Activated naive CD8-positive, alpha-beta T cell treated with anti-CD3 and anti-CD28 coated beads, Interleukin-2, amount 10 ng/mL, durations not matched to agents 7 days and 5 days (primary cell): ENCODE results near the gene ADPRM. TPM values are rescaled to one million over a fixed set of nuclear protein-coding genes. Genes with fewer than 3 reads are reported as not detected.
"Not testable (repeated sequence)": the region's sequence is repeated elsewhere in the genome, so short reads cannot be mapped to it uniquely, and the experiment has no call there.

Experiments
- ATAC-seq: fragments of 150-1000 bp; cut with Tn5 transposase; one replicate; pipeline ENCODE4 v1.10.0; 2021; ENCODE audit warnings: low read depth, moderate library complexity
- POLR2A ChIA-PET: fragments of 350-600 bp; sonication (Branson Sonifier 250); formaldehyde crosslinking; loops from one replicate; lab custom pipeline; 2021; ENCODE audit warnings: antibody characterized with exemption; lab: Charles Lee
- DNase-seq: peaks from one replicate; pipeline ENCODE4 v3.0.0; 2021
- H3K27ac Mint-ChIP-seq: one replicate; pipeline ENCODE4 v1.8.0; 2022; ENCODE audit warnings: mild to moderate bottlenecking, mixed read lengths
- H3K27me3 Mint-ChIP-seq: one replicate; pipeline ENCODE4 v1.8.0; 2022; ENCODE audit warnings: mild to moderate bottlenecking, moderate library complexity, mixed read lengths
- H3K36me3 Mint-ChIP-seq: one replicate; pipeline ENCODE4 v1.8.0; 2021; ENCODE audit warnings: mild to moderate bottlenecking, mixed read lengths
- H3K4me1 Mint-ChIP-seq: one replicate; pipeline ENCODE4 v1.8.0; 2021; ENCODE audit warnings: mixed read lengths
- H3K4me3 Mint-ChIP-seq: one replicate; pipeline ENCODE4 v1.8.0; 2022; ENCODE audit warnings: mild to moderate bottlenecking, moderate library complexity, mixed read lengths
- H3K9me3 Mint-ChIP-seq: one replicate; pipeline ENCODE4 v1.8.0; 2021; ENCODE audit warnings: mixed read lengths
- total RNA-seq, 2 experiments: library from RNA; stranded (reverse); gene quantifications; one replicate each; pipeline ENCODE4 v1.2.3, GENCODE V29; 2021

ADPRM gene
- total RNA-seq, 2 experiments from 2014 or later = 19.3 to 23.9 TPM

GRCh38 chr17:10724546-10725195, 27.3 kb downstream of the ADPRM start:
- Mint-ChIP-seq H3K4me1 (peaks cover 3% of the 10 kb centered on the region), H3K27ac (no peak overlapping the region), H3K36me3 (no peaks in the 10 kb centered on the region), H3K9me3 (no peaks in the 10 kb centered on the region), H3K4me3 (no peak overlapping the region), H3K27me3 (no peaks in the 10 kb centered on the region)
- no peak for DNase-seq
- no peak for ATAC-seq
- POLR2A ChIA-PET = no interaction called here

GRCh38 chr17:10725262-10725661, 27.9 kb downstream of the ADPRM start:
- Mint-ChIP-seq H3K9me3 (no peaks in the 10 kb centered on the region), H3K36me3 (no peaks in the 10 kb centered on the region), H3K27ac (no peak overlapping the region), H3K4me3 (no peak overlapping the region), H3K27me3 (no peaks in the 10 kb centered on the region), H3K4me1 (peaks cover 6% of the 10 kb centered on the region)
- POLR2A ChIA-PET = no interaction called here
- ATAC-seq = no peak
- no peak for DNase-seq

- DNase-seq = no peak
- POLR2A ChIA-PET = no interaction called here
- Mint-ChIP-seq H3K27ac (no peak overlapping the region), H3K27me3 (no peaks in the 10 kb centered on the region), H3K4me3 (no peak overlapping the region), H3K9me3 (no peaks in the 10 kb centered on the region), H3K36me3 (no peaks in the 10 kb centered on the region), H3K4me1 (peaks cover 10% of the 10 kb centered on the region)
- ATAC-seq = no peak
These were observed 28.8 kb downstream of the ADPRM start for GRCh38 chr17:10726196-10726595.

- POLR2A ChIA-PET = no interaction called here
- Mint-ChIP-seq H3K4me1 (peaks cover 10% of the 10 kb centered on the region), H3K4me3 (no peak overlapping the region), H3K27ac (no peak overlapping the region), H3K27me3 (no peaks in the 10 kb centered on the region), H3K36me3 (no peaks in the 10 kb centered on the region), H3K9me3 (no peaks in the 10 kb centered on the region)
- ATAC-seq (no peak), DNase-seq (no peak)
These were observed 29.8 kb downstream of the ADPRM start for GRCh38 chr17:10727192-10727591.

- ATAC-seq (no peak), DNase-seq (no peak)
- H3K27ac Mint-ChIP-seq = no peak overlapping the region
- H3K27me3 Mint-ChIP-seq = no peaks in the 10 kb centered on the region
- H3K4me3 Mint-ChIP-seq = no peak overlapping the region
- POLR2A ChIA-PET = no interaction called here
- H3K4me1 Mint-ChIP-seq = peaks cover 10% of the 10 kb centered on the region
- no peaks in the 10 kb centered on the region for H3K36me3 Mint-ChIP-seq
- H3K9me3 Mint-ChIP-seq = no peaks in the 10 kb centered on the region
These were observed 31.0 kb downstream of the ADPRM start for GRCh38 chr17:10728331-10728892.

- POLR2A ChIA-PET = interaction anchor here (0.7 kb wide), 1 partner anchor 1444 kb away, joined by 3 read pairs; no protein-coding TSS in a partner anchor
These were observed 32.2 kb downstream of the ADPRM start, which contains the start of gene TMEM220 for GRCh38 chr17:10729334-10730193. Gene TMEM220, minus strand, starts transcription at chr17:10730023. Its CDS starts 172 bp downstream, at chr17:10729851.

GRCh38 chr17:10730247-10730646, 32.9 kb downstream of the ADPRM start:
- not testable (repeated sequence) for H3K27ac Mint-ChIP-seq, H3K36me3 Mint-ChIP-seq, H3K27me3 Mint-ChIP-seq, H3K9me3 Mint-ChIP-seq, DNase-seq, ATAC-seq
- peak overlapping the region; percentile 94 for H3K4me3 Mint-ChIP-seq
- POLR2A ChIA-PET = interaction anchor here (0.7 kb wide), 1 partner anchor 1444 kb away, joined by 3 read pairs; no protein-coding TSS in a partner anchor
- peaks cover 10% of the 10 kb centered on the region for H3K4me1 Mint-ChIP-seq

More at GRCh38 chr17:10729334-10730193, 32.2 kb downstream of the ADPRM start, which contains the start of gene TMEM220:
- ATAC-seq (peak; percentile 77), DNase-seq (peak; percentile 60)
- Mint-ChIP-seq H3K4me3 (peak within 1 kb of the TSS; percentile 94), H3K36me3 (no peaks in the 10 kb centered on the region), H3K4me1 (peaks cover 10% of the 10 kb centered on the region), H3K27ac (peak within 1 kb of the TSS; percentile 15), H3K9me3 (no peaks in the 10 kb centered on the region), H3K27me3 (no peaks in the 10 kb centered on the region)

- H3K4me1 Mint-ChIP-seq = peaks cover 9% of the 10 kb centered on the region
- H3K36me3 Mint-ChIP-seq = no peaks in the 10 kb centered on the region
- peak overlapping the region; percentile 94 for H3K4me3 Mint-ChIP-seq
- H3K27ac Mint-ChIP-seq = no peak overlapping the region
- no peak for DNase-seq
- H3K9me3 Mint-ChIP-seq = no peaks in the 10 kb centered on the region
- POLR2A ChIA-PET = no interaction called here
- H3K27me3 Mint-ChIP-seq = no peaks in the 10 kb centered on the region
- ATAC-seq = no peak
These were observed 34.0 kb downstream of the ADPRM start for GRCh38 chr17:10731408-10731879.

- H3K27me3 Mint-ChIP-seq, H3K27ac Mint-ChIP-seq, H3K36me3 Mint-ChIP-seq, POLR2A ChIA-PET, H3K9me3 Mint-ChIP-seq, H3K4me3 Mint-ChIP-seq, ATAC-seq, DNase-seq: not testable (repeated sequence)
- H3K4me1 Mint-ChIP-seq = peaks cover 10% of the 10 kb centered on the region
These were observed 34.7 kb downstream of the ADPRM start for GRCh38 chr17:10732121-10732520.

- no peak overlapping the region for H3K27ac Mint-ChIP-seq
- no peak for DNase-seq
- no peaks in the 10 kb centered on the region for H3K36me3 Mint-ChIP-seq
- POLR2A ChIA-PET = no interaction called here
- no peaks in the 10 kb centered on the region for H3K27me3 Mint-ChIP-seq
- peaks cover 10% of the 10 kb centered on the region for H3K4me1 Mint-ChIP-seq
- no peak overlapping the region for H3K4me3 Mint-ChIP-seq
- ATAC-seq = no peak
- H3K9me3 Mint-ChIP-seq = no peaks in the 10 kb centered on the region
These were observed 36.3 kb downstream of the ADPRM start for GRCh38 chr17:10733666-10734065.

GRCh38 chr17:10735251-10735650, 37.9 kb downstream of the ADPRM start:
- Mint-ChIP-seq H3K27ac (no peak overlapping the region), H3K27me3 (no peaks in the 10 kb centered on the region), H3K9me3 (no peaks in the 10 kb centered on the region), H3K36me3 (no peaks in the 10 kb centered on the region), H3K4me1 (peaks cover 7% of the 10 kb centered on the region), H3K4me3 (no peak overlapping the region)
- no peak for DNase-seq
- ATAC-seq = no peak
- POLR2A ChIA-PET = no interaction called here

- Mint-ChIP-seq H3K4me1 (peaks cover 6% of the 10 kb centered on the region), H3K27me3 (no peaks in the 10 kb centered on the region), H3K27ac (no peak overlapping the region), H3K4me3 (no peak overlapping the region), H3K36me3 (no peaks in the 10 kb centered on the region), H3K9me3 (no peaks in the 10 kb centered on the region)
- no peak for ATAC-seq
- POLR2A ChIA-PET = no interaction called here
- DNase-seq = no peak
These were observed 38.4 kb downstream of the ADPRM start for GRCh38 chr17:10735821-10736220.

- POLR2A ChIA-PET = interaction anchor here (1.1 kb wide), 1 partner anchor 9 kb away, joined by 3 read pairs; no protein-coding TSS in a partner anchor
- H3K4me3 Mint-ChIP-seq = no peak overlapping the region
- no peaks in the 10 kb centered on the region for H3K36me3 Mint-ChIP-seq
- H3K9me3 Mint-ChIP-seq = no peaks in the 10 kb centered on the region
- H3K27me3 Mint-ChIP-seq = no peaks in the 10 kb centered on the region
- no peak overlapping the region for H3K27ac Mint-ChIP-seq
- ATAC-seq (peak; percentile 73), DNase-seq (peak; percentile 37)
- H3K4me1 Mint-ChIP-seq = peaks cover 3% of the 10 kb centered on the region
These were observed 39.8 kb downstream of the ADPRM start for GRCh38 chr17:10737168-10737622.
